Fibroblast of the aortic adventitia (primary cell): Measurements from ENCODE around the gene KLF13. TPM values are rescaled to one million over a fixed set of nuclear protein-coding genes. Genes with fewer than 3 reads are reported as not detected.

Experiments
- DNase-seq: peaks from one replicate; pipeline ENCODE4 v3.0.0-alpha.2; 2010; ENCODE audit warnings: low read depth
- H3K4me3 ChIP-seq: 2 replicates; pipeline ENCODE4 v1.5.1; 2011; ENCODE audit warnings: low read depth, mild to moderate bottlenecking, control low read depth, low read length, moderate library complexity
- total RNA-seq: library from RNA; depleted of rRNA; stranded (reverse); fragments of >200 nt; gene quantifications from 2 replicates; pipeline ENCODE4 v1.2.3, GENCODE V29; 2012; ENCODE audit warnings: low replicate concordance
- TF ChIP-seq, protein P1 (sequence below): IDR thresholded peaks from 2 replicates; pipeline ENCODE4 v1.5.1; 2011; ENCODE audit warnings: mild to moderate bottlenecking, low read length, control low read depth, inconsistent platforms; ENCODE audit not compliant: insufficient read depth

The KLF13 gene
- total RNA-seq, 1 donor, result 40.4 TPM

DNA sequence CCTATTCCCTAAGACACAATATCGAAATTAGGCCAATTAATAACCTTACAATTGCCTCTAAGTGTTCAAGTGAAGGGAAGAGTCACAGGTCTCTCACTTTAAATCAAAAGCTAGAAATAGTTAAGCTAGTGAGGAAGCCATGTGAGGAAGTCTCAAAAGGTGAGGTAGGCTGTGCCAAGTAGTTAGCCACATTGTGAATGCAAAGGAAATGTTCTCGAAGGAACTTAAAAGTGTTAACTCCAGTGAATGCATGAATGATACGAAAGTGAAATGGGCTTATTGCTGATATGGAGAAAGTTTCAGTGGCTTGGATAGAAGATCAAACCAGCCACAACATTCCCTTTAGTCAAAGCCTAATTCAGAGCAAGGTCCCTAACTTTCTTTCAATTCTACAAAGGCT lies 59.1 kb downstream of the KLF13 start:
- TF ChIP-seq, protein P1, sequence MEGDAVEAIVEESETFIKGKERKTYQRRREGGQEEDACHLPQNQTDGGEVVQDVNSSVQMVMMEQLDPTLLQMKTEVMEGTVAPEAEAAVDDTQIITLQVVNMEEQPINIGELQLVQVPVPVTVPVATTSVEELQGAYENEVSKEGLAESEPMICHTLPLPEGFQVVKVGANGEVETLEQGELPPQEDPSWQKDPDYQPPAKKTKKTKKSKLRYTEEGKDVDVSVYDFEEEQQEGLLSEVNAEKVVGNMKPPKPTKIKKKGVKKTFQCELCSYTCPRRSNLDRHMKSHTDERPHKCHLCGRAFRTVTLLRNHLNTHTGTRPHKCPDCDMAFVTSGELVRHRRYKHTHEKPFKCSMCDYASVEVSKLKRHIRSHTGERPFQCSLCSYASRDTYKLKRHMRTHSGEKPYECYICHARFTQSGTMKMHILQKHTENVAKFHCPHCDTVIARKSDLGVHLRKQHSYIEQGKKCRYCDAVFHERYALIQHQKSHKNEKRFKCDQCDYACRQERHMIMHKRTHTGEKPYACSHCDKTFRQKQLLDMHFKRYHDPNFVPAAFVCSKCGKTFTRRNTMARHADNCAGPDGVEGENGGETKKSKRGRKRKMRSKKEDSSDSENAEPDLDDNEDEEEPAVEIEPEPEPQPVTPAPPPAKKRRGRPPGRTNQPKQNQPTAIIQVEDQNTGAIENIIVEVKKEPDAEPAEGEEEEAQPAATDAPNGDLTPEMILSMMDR, result no peak
- DNase-seq, result no peak
- no peak overlapping the region for H3K4me3 ChIP-seq

DNA sequence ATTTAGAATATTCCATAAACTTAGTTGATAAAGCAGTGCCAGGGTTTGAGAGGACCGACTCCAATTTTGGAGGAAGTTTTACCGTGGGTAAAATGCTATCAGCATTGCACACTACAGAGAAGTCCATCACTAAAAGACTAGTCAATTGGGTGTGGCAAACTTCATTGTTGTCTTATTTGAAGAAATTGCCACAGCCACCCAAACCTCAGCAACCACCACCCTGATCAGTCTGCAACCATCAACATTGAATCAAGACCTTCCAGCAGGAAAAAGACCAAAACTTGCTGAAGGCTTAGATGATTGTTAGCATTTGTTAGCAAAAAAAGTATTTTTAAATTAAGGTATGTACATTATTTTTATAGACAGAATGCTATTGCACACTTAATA lies 60.5 kb downstream of the KLF13 start:
- DNase-seq, result no peak
- TF ChIP-seq, protein P1, result no peak
- no peak overlapping the region for H3K4me3 ChIP-seq

DNA sequence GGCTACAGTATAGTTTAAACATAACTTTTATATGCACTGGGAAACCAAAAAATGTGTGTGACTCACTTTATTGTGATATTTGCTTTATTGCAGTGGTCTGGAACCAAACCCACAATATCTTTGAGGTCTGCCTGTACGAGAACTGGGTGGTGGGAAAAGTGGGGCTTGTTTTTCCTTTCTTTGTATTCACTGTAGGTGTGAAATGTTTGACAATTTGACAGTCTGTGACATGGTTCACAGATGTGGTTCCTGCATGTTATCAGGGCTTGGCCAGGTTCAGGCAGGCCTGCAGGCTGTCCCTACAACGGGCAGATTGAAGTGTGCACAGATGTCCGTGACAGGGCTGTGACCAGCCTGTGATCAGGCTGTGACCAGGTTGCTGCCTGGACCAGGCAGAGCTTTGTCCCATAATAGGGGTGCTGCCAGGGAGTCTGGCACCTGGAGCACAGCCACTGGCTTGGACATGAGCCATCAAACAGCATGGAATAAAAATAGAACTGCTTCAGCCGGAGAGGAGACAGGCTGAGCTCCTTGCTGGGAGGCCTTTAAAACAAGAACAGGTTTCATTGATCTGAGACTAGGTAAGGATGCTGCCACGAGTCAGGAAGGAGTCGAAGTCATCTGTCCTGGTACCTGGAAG lies 61.0 kb downstream of the KLF13 start:
- TF ChIP-seq, protein P1, result no peak
- DNase-seq, result no peak
- no peak overlapping the region for H3K4me3 ChIP-seq

DNA sequence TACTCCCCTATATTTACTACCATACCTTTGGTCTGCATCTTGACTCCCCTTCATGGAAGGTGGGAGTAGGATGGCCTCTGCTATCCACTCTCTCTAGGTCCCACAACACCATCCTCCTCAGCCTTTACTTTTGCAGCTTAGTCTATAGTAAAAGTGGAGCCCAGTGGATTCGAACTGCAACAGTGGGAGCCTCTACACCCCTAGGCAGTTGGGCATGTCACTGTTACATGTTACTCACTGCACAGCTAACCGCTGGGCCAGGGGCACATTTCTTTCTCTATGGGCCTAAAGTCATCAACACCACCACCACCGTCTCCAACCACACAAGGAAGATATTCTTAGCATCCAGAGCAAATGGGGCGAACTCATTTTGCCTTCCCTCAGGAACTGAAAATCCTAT lies 62.9 kb downstream of the KLF13 start:
- TF ChIP-seq, protein P1, result no peak
- H3K4me3 ChIP-seq, result no peak overlapping the region
- DNase-seq, result no peak

DNA sequence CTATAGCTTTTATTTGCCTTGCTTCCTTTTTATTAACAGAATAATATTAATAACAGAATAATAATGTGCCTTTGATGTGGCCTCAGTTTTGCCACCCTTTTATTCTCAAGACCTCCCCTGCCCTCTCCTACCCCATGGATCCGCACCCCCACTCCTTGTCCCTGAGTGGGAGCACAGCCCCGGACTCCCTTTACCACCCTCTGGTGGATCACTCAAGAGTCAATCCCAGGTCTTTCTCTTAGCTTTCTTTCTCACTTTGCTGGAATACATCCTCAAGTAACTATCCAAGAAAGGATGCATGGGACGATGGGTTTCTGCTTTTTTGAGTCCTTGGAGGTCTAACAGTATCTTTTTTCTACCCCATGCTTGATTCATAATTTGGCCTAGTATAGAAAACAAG lies 63.4 kb downstream of the KLF13 start:
- no peak overlapping the region for H3K4me3 ChIP-seq
- DNase-seq, result no peak
- TF ChIP-seq, protein P1, result no peak

DNA sequence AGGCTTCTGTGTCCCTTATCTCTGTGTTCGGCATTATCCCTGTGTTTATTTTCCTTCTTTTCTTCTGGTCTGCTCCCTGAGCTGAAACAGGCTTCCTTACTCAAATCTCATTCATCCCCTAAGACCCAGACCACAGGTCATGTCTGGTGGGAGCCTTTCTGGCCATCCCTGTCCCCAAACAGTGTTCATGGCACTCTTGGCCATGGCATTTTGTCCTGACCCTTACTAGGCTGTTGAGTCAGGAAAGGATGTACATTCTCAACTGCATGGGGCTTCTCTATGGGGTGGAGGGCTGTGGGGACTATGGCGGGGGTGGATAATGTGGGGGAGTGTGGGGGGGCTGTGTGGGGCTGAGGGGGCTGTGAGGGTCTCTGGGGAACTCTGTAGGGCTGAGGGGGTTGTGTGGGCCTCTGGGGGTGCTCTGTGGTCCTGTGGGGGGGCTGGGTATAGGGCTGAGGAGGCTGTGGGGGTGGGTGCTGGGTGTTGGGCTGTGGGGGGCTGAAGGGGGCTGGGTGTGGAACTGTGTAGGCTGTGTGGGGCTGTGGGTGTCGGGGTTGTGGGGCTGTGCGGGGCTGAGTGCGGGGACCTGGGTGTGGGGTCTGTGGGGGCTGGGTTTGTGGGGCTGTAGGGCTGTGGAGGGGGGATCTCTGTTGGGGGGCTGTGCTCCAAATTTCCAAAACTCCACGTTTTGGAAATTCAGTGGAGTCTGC lies 64.3 kb downstream of the KLF13 start:
- no peak for DNase-seq
- no peak overlapping the region for H3K4me3 ChIP-seq
- TF ChIP-seq, protein P1, result no peak
